H1 (cell line): ENCODE data around the gene TGM2. TPM values are rescaled to one million over a fixed set of nuclear protein-coding genes. Genes with fewer than 3 reads are reported as not detected.

Source experiments
- CTCF ChIA-PET: fragments of 300-600 bp; sonication (Branson Sonifier 250); formaldehyde crosslinking; loops from one replicate; lab custom pipeline; 2021; ENCODE audit not compliant: partially characterized antibody; lab: Charles Lee
- POLR2A ChIA-PET: fragments of 300-600 bp; sonication (Branson Sonifier 250); formaldehyde crosslinking; loops from one replicate; lab custom pipeline; 2021; ENCODE audit warnings: inconsistent platforms; ENCODE audit not compliant: partially characterized antibody; lab: Charles Lee
- DNase-seq, 2 experiments: peaks; one replicate each; pipeline versions ENCODE4 v3.0.0 to v3.0.0-alpha.2; 2010 to 2022; ENCODE audit warnings: low spot score in 2 of 2, low read depth in 1 of 2, mixed read lengths in 1 of 2
- FAIRE-seq: peaks from 2 replicates; lab custom pipeline; 2011; peaks lifted over from hg19 to GRCh38; lab: Jason Lieb, UNC
- H2AFZ ChIP-seq: 2 replicates; pipeline ENCODE4 v1.8.1; 2012; ENCODE audit warnings: low read length, inconsistent platforms
- H2AK5ac ChIP-seq: 2 replicates; pipeline ENCODE4 v1.6.1; 2013; ENCODE audit warnings: low read depth, low read length
- H2BK120ac ChIP-seq: replicated peaks from 2 replicates; pipeline ENCODE3; 2013; ENCODE audit warnings: low read depth, low read length, inconsistent platforms
- H2BK12ac ChIP-seq: 2 replicates; pipeline ENCODE4 v1.6.1; 2013; ENCODE audit warnings: low read depth, low read length
- H2BK15ac ChIP-seq: 2 replicates; pipeline ENCODE4 v1.6.1; 2013; ENCODE audit warnings: low read length
- H2BK20ac ChIP-seq: 2 replicates; pipeline ENCODE4 v1.6.1; 2013; ENCODE audit warnings: low read length
- H2BK5ac ChIP-seq: 2 replicates; pipeline ENCODE4 v1.6.1; 2013; ENCODE audit warnings: low read depth, low read length
- H3K14ac ChIP-seq: 2 replicates; pipeline ENCODE4 v1.6.1; 2013; ENCODE audit warnings: inconsistent platforms; ENCODE audit not compliant: insufficient read length
- H3K18ac ChIP-seq: 2 replicates; pipeline ENCODE4 v1.6.1; 2013; ENCODE audit warnings: low read length; ENCODE audit errors: extremely low read depth
- H3K23ac ChIP-seq: 2 replicates; pipeline ENCODE4 v1.6.1; 2013; ENCODE audit warnings: inconsistent platforms; ENCODE audit not compliant: insufficient read length
- H3K23me2 ChIP-seq: 2 replicates; pipeline ENCODE4 v1.6.1; 2013; ENCODE audit warnings: low read depth, low read length
- H3K27ac ChIP-seq: 2 replicates; pipeline ENCODE4 v1.6.1; 2011; ENCODE audit warnings: low read depth, low read length, inconsistent platforms
- H3K27me3 ChIP-seq, 4 experiments: replicated peaks in 1 of 4; 1 replicate in 1 of 4; 2 replicates in 3 of 4; pipeline versions ENCODE4 v1.6.1 to v1.8.1; 2011 to 2013; ENCODE audit warnings: low read length in 3 of 4, mild to moderate bottlenecking in 3 of 4, inconsistent platforms in 2 of 4, mixed read lengths in 2 of 4, moderate library complexity in 1 of 4; ENCODE audit not compliant: control insufficient read depth in 3 of 4, insufficient read depth in 3 of 4; ENCODE audit errors: extremely low read depth in 1 of 4
- H3K36me3 ChIP-seq, 4 experiments: 2 replicates each; pipeline versions ENCODE4 v1.6.1 to v1.8.1; 2011 to 2013; ENCODE audit warnings: mild to moderate bottlenecking in 4 of 4, low read length in 3 of 4, moderate library complexity in 2 of 4, control low read depth in 1 of 4, inconsistent platforms in 1 of 4; ENCODE audit not compliant: insufficient read depth in 4 of 4, control insufficient read depth in 2 of 4
- H3K4ac ChIP-seq: replicated peaks from 2 replicates; pipeline ENCODE3; 2013; ENCODE audit warnings: low read length, low read depth, mixed read lengths, inconsistent platforms; ENCODE audit not compliant: insufficient read length
- H3K4me1 ChIP-seq, 4 experiments: replicated peaks in 1 of 4; 1 replicate in 1 of 4; 2 replicates in 3 of 4; pipeline versions ENCODE4 v1.6.1 to v1.8.1; 2011 to 2013; ENCODE audit warnings: low read length in 3 of 4, inconsistent platforms in 2 of 4, mixed read lengths in 1 of 4; ENCODE audit not compliant: insufficient read depth in 4 of 4, control insufficient read depth in 3 of 4
- H3K4me2 ChIP-seq, 2 experiments: 2 replicates each; pipeline versions ENCODE4 v1.6.1 to v1.8.1; 2011 to 2013; ENCODE audit warnings: low read depth in 2 of 2, low read length in 2 of 2, control low read depth in 1 of 2, inconsistent platforms in 1 of 2, mild to moderate bottlenecking in 1 of 2; ENCODE audit not compliant: insufficient read depth in 1 of 2
- H3K4me3 ChIP-seq, 4 experiments: fragments of 200-600, 300-600 bp in 1 of 4; sonication (generic), shearing (Covaris generic), sonication (Bioruptor Twin) in 1 of 4; 2 replicates each; pipeline versions ENCODE4 v1.5.1 to v1.8.1; 2011 to 2016; ENCODE audit warnings: low read length in 4 of 4, low read depth in 3 of 4, control low read depth in 2 of 4, inconsistent platforms in 2 of 4, mild to moderate bottlenecking in 2 of 4, mixed read lengths in 1 of 4, moderate library complexity in 1 of 4; ENCODE audit not compliant: insufficient read depth in 2 of 4; ENCODE audit errors: extremely low read depth in 1 of 4
- H3K56ac ChIP-seq: replicated peaks from 2 replicates; pipeline ENCODE3; 2013; ENCODE audit warnings: low read depth, mild to moderate bottlenecking, mixed read lengths, low read length, inconsistent platforms; ENCODE audit not compliant: insufficient read length
- H3K79me1 ChIP-seq: 2 replicates; pipeline ENCODE4 v1.6.1; 2013; ENCODE audit warnings: low read depth, low read length, control low read depth
- H3K79me2 ChIP-seq, 2 experiments: 2 replicates each; pipeline versions ENCODE4 v1.6.1 to v1.8.1; 2012 to 2013; ENCODE audit warnings: low read length in 2 of 2, mild to moderate bottlenecking in 2 of 2, inconsistent platforms in 1 of 2; ENCODE audit not compliant: insufficient read depth in 2 of 2, control insufficient read depth in 1 of 2
- H3K9ac ChIP-seq, 4 experiments: replicated peaks in 1 of 4; 1 replicate in 1 of 4; 2 replicates in 3 of 4; pipeline versions ENCODE4 v1.6.1 to v1.8.1; 2011 to 2013; ENCODE audit warnings: low read depth in 3 of 4, low read length in 3 of 4, control low read depth in 2 of 4, mild to moderate bottlenecking in 2 of 4, moderate library complexity in 2 of 4, inconsistent platforms in 1 of 4; ENCODE audit errors: extremely low read depth in 1 of 4
- H3K9me3 ChIP-seq, 2 experiments: 2 replicates each; pipeline versions ENCODE4 v1.6.1 to v1.8.1; 2012 to 2013; ENCODE audit warnings: mild to moderate bottlenecking in 2 of 2, moderate library complexity in 2 of 2, control low read depth in 1 of 2, inconsistent platforms in 1 of 2, low read depth in 1 of 2, low read length in 1 of 2, mixed read lengths in 1 of 2; ENCODE audit not compliant: insufficient read depth in 2 of 2
- H4K20me1 ChIP-seq, 2 experiments: replicated peaks in 1 of 2; 2 replicates each; pipeline versions ENCODE3 to v1.8.1; 2011 to 2013; ENCODE audit warnings: inconsistent platforms in 2 of 2, low read length in 2 of 2, mild to moderate bottlenecking in 1 of 2; ENCODE audit not compliant: insufficient read depth in 2 of 2, control insufficient read depth in 1 of 2
- H4K5ac ChIP-seq: 2 replicates; pipeline ENCODE4 v1.6.1; 2013; ENCODE audit warnings: low read length, low read depth, mixed read lengths, inconsistent platforms; ENCODE audit not compliant: insufficient read length
- H4K8ac ChIP-seq: 2 replicates; pipeline ENCODE4 v1.8.0; 2013; ENCODE audit warnings: mild to moderate bottlenecking, moderate library complexity, low read length, inconsistent platforms; ENCODE audit not compliant: insufficient read depth; ENCODE audit errors: extremely low read depth
- H4K91ac ChIP-seq: replicated peaks from 2 replicates; pipeline ENCODE3; 2013; ENCODE audit warnings: low read length, mixed read lengths, inconsistent platforms; ENCODE audit not compliant: insufficient read length
- ATF3 ChIP-seq: IDR thresholded peaks from 2 replicates; pipeline ENCODE4 v1.6.1; 2011; ENCODE audit warnings: low read depth, mild to moderate bottlenecking, low read length; ENCODE audit not compliant: insufficient read depth
- BCL11A ChIP-seq, 2 experiments: IDR thresholded peaks; one replicate each; pipeline ENCODE4 v1.6.1; 2011; ENCODE audit warnings: low read depth in 2 of 2, low read length in 2 of 2, mild to moderate bottlenecking in 2 of 2
- BRCA1 ChIP-seq: IDR thresholded peaks from 2 replicates; pipeline ENCODE4 v1.6.1; 2012; ENCODE audit warnings: low read depth, low read length, improper control_type of control experiment
- CBX5 ChIP-seq: fragments of 300-800, 300-1000 bp; sonication (generic); IDR thresholded peaks from 2 replicates; pipeline ENCODE4 v1.7.1; 2016; ENCODE audit warnings: antibody characterized with exemption, low read length, low read depth
- CBX8 ChIP-seq: fragments of 300-800, 300-1000 bp; sonication (generic); IDR thresholded peaks from 2 replicates; pipeline ENCODE4 v1.7.1; 2016; ENCODE audit warnings: low read depth, low read length, borderline replicate concordance
- E2F6 ChIP-seq: IDR thresholded peaks from 2 replicates; pipeline ENCODE4 v1.6.1; 2012; ENCODE audit warnings: inconsistent platforms
- EGR1 ChIP-seq: IDR thresholded peaks from 2 replicates; pipeline ENCODE4 v1.6.1; 2011; ENCODE audit warnings: low read depth, low read length, borderline replicate concordance
- GABPA ChIP-seq: IDR thresholded peaks from 2 replicates; pipeline ENCODE4 v1.6.1; 2011; ENCODE audit warnings: mild to moderate bottlenecking, low read length, moderate library complexity, borderline replicate concordance; ENCODE audit not compliant: insufficient read depth
- KDM1A ChIP-seq: fragments of 200-600, 300-600 bp; sonication (generic); IDR thresholded peaks from 2 replicates; pipeline ENCODE4 v1.7.1; 2016; ENCODE audit warnings: mild to moderate bottlenecking, low read length, borderline replicate concordance
- KDM4A ChIP-seq: IDR thresholded peaks from one replicate; pipeline ENCODE4 v1.7.1; 2012; ENCODE audit warnings: low read depth, mild to moderate bottlenecking, moderate library complexity, low read length, inconsistent platforms; ENCODE audit not compliant: severe bottlenecking
- POLR2AphosphoS5 ChIP-seq: IDR thresholded peaks from 2 replicates; pipeline ENCODE4 v1.6.1; 2011; ENCODE audit warnings: low read depth, low read length
- SIN3A ChIP-seq, 2 experiments: IDR thresholded peaks in 1 of 2; conservative IDR thresholded peaks in 1 of 2; 2 replicates each; pipeline ENCODE4 v1.6.1; 2011 to 2012; ENCODE audit warnings: low read length in 2 of 2, improper control_type of control experiment in 1 of 2, low read depth in 1 of 2, mild to moderate bottlenecking in 1 of 2
- WGBS, 2 experiments: shearing (Covaris generic) in 1 of 2; methylation state at CpG; one replicate each; pipeline versions ENCODE4 v1.1.6 to v1.1.7; 2013 to 2015; ENCODE audit warnings: low lambda C conversion rate in 2 of 2, mixed read lengths in 2 of 2, inconsistent platforms in 1 of 2, low coverage in 1 of 2, missing lambda C conversion rate in 1 of 2; ENCODE audit not compliant: insufficient replicate concordance in 2 of 2, insufficient coverage in 1 of 2, insufficient read length in 1 of 2; ENCODE audit errors: extremely low coverage in 1 of 2, missing lambda C conversion rate in 1 of 2; 5-methylcytosine and 5-hydroxymethylcytosine counted together
- polyA plus RNA-seq, 7 experiments: library from polyadenylated mRNA; depleted of rRNA in 3 of 7; stranded (reverse) in 5 of 7; unstranded in 2 of 7; fragments of >200 nt in 5 of 7; fragments of 200-250 nt in 2 of 7; gene quantifications; 1 replicate in 5 of 7; 2 replicates in 1 of 7; 4 replicates in 1 of 7; pipeline versions ENCODE4 v1.2.1 to v1.2.3, GENCODE V29; 2011 to 2013; ENCODE audit warnings: missing spikeins in 2 of 7, mixed read lengths in 2 of 7
- total RNA-seq: library from RNA; stranded (reverse); fragmentation: NEBNext Ultra II Directional; extraction: Animal tissue kit (Norgen Biotek cat#: 25700); gene quantifications from 2 replicates; pipeline ENCODE4 v1.2.1, GENCODE V29; 2021

Gene TGM2
- total and polyA plus RNA-seq, 2 of the 8 experiments (the other 6 are each of a cell fraction or from before 2014, with no cell fraction given) = 0.86 to 1.0 TPM

GRCh38 chr20:38196076-38196475 is 31.0 kb upstream of the TGM2 start:
- H3K9me3 ChIP-seq = no peaks in the 10 kb centered on the region
- no peak overlapping the region for H4K8ac ChIP-seq
- no peak overlapping the region for H3K56ac ChIP-seq
- no peak overlapping the region for H2AK5ac ChIP-seq
- POLR2A ChIA-PET = interaction anchor here (0.6 to 1.2 kb wide), 2 partner anchors 16 to 123 kb away, joined by 3 read pairs; no protein-coding TSS in a partner anchor
- no peak overlapping the region for H3K14ac ChIP-seq
- H3K23ac ChIP-seq = no peak overlapping the region
- DNase-seq = no peak
- no peak overlapping the region for H3K27ac ChIP-seq
- WGBS, 2 experiments = 91% methylated on average over 4 of the region's 4 CpGs; no CpG with 5 or more reads in 1 of the 2 experiments
- no peaks in the 10 kb centered on the region for H4K20me1 ChIP-seq
- H3K4me2 ChIP-seq = no peak overlapping the region
- TF ChIP-seq KDM1A (no peak), ATF3 (no peak), BCL11A (IDR thresholded peaks at IDR 0.05; ENCODE audit: low read depth in 2 of 2, low read length in 2 of 2) (no peak), BRCA1 (no peak), E2F6 (no peak), SIN3A (conservative IDR thresholded peaks at IDR 0.05 in 1 of 2, IDR thresholded peaks at IDR 0.05 in 1 of 2; ENCODE audit: low read depth in 1 of 2, low read length in 2 of 2) (no peak), CBX8 (no peak), POLR2AphosphoS5 (no peak), GABPA (no peak), KDM4A (no peak), CBX5 (no peak), EGR1 (no peak)
- H3K27me3 ChIP-seq = no peaks in the 10 kb centered on the region
- H3K23me2 ChIP-seq = peaks cover 2% of the 10 kb centered on the region; the same call in 1 of the 2 replicates
- H2BK15ac ChIP-seq = no peak overlapping the region
- no peak overlapping the region for H3K4me3 ChIP-seq
- H3K79me1 ChIP-seq = no peaks in the 10 kb centered on the region
- no peak overlapping the region for H3K18ac ChIP-seq
- H3K4me1 ChIP-seq = no peaks in the 10 kb centered on the region
- H4K91ac ChIP-seq = no peak overlapping the region
- H2BK120ac ChIP-seq = no peak overlapping the region
- FAIRE-seq = no peak
- H3K9ac ChIP-seq = no peak overlapping the region
- no peak overlapping the region for H2BK20ac ChIP-seq
- no peak overlapping the region for H3K4ac ChIP-seq
- no peak overlapping the region for H2BK12ac ChIP-seq
- CTCF ChIA-PET = interaction anchor here (0.8 to 3.6 kb wide), 10 partner anchors 8 to 138 kb away, joined by 3 to 24 read pairs (median 4); no protein-coding TSS in a partner anchor
- no peak overlapping the region for H2BK5ac ChIP-seq
- H3K36me3 ChIP-seq = no peaks in the 10 kb centered on the region
- H2AFZ ChIP-seq = no peak overlapping the region
- H4K5ac ChIP-seq = no peak overlapping the region
- H3K79me2 ChIP-seq = no peaks in the 10 kb centered on the region
